Retina (tissue), 1 donor: Measurements from ENCODE around the gene FEM1C.
A peak's percentile ranks its signal among the peaks of the same experiment; 100 is the strongest.

Experiments used
- DNase-seq: peaks from one replicate; pipeline ENCODE4 v3.0.0-alpha.2; 2016

Gene FEM1C

DNA sequence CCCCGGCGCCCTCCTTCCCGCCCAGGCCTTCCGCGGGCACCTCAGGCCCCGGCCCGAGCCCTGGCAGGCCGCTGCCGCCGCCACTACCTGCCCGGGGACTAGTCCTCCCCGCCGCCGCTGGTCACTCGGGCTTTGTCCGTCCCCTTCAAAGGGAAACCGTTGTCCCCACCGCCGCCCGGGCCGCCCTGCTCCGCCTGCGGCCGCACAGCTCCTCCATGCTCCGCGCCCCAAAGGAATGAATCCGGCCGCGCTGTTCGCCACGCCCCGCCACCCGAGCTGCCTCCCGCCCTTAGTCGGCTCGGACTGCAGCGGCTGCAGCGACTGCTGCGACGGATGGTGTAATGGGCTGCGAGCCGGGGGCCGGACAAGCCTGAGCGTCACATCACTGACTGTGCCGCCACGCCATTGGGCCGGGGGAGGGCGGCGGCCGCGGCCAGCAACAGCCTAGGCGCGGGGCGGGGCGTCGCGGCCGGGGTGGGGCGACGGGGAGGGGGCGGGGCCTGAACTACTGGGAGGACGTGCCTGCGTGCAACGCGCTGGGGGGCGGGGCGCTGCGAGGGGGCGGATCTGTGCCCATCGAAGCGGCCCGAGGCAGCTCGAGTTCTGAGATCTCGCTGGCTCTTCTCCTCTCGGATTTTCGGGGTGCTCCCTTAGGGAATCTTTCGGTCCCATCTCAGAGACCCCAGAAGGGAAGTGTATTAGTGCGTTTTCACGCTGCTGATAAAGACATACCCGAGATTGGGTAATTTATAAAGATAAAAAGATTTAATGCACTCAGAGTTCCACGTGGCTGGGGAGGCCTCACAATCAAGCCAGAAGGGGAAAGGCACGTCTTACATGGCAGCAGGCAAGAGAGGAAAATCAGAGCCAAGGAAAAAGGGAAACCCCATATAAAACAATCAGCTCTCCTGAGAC, at the start of gene FEM1C:
Gene FEM1C (minus strand): TSS at position 340 of the 915 bp plus-strand sequence. CDS start 1,282 bp downstream, outside the sequence.
- peak; percentile 96 for DNase-seq

GRCh38 chr5:115589043-115589442, 44.5 kb upstream of the FEM1C start:
- DNase-seq, result no peak

GRCh38 chr5:115588640-115589039, 44.1 kb upstream of the FEM1C start:
- DNase-seq, result no peak

GRCh38 chr5:115586525-115587146, 42.1 kb upstream of the FEM1C start:
- no peak for DNase-seq

DNA sequence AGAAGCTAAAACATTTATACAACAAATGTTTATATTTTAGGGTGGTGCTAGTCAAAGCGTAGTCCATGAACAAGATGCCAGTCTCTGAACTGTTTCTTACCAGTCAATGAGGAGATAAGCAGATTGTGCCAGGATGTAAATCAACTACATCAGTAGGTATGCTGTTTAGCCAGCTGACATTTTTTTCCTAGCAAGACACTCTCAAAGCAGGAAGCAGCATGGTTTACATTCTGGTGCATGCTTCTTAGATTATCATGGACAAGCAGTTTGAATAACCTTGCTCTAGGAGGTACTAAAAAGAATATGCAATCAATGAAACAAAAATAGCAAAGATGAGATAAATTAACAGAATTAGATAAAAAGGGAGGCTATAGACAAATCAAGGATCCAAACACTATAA, 40.7 kb upstream of the FEM1C start:
- DNase-seq, result no peak

DNA sequence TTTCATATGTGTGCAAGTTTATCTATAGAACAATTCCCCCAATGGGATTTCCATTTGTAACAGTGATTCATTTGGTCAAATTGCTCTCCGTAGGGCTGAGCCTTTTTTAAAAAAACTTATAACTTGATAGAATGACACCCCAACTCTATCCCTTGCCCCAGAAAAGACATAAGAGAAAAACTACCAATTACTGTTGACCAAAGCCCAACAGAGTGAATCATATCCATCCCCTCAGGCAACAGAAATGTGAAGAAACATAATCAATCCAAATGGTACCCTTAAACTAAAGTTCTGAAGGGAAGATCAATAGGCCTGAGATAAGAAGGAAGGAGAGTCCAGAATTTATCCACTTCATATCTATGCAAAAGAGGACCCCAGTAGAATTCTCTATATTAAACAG, 39.9 kb upstream of the FEM1C start:
- no peak for DNase-seq

GRCh38 chr5:115583474-115583873, 38.9 kb upstream of the FEM1C start:
- DNase-seq, result no peak

- no peak for DNase-seq
These were observed 36.4 kb upstream of the FEM1C start for GRCh38 chr5:115580941-115581340.

DNA sequence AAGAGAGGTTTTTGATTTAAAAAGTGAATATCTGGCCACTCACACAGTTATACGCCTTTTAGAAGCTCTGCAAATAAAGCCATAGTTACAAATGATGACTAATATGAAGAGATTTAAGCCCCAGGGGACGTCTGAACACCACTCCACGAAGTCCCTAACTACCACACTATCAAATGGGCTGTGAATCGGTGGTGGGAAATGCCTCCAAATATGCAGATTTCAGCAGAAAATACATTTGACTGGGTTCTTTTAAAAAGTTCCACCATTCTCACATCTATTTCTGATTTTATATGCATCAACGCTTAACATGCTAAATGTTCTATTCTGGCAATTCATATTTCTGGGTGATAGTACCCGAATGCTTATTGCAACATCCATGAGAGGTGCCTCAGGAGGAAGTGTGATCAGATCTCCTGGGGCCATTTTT, 35.2 kb upstream of the FEM1C start:
- DNase-seq, result no peak

DNA sequence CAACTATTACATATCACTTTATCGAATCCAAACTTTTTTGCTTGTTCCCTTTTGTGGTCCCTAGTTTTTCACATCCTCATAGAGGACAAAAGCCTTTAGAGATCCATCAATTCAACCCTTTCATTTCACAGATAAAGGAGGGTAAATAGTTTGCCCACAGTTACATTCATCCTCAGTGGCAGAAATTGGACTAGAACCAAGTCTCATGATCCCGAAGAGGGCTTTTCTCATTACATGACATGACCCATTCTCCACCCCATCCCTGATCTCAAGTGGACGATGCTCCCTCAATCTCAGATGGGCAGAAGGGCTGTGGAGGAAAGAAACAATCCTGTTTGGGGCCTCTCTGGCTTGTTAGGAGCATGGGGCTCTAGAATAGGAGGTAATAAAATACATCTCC, 34.6 kb upstream of the FEM1C start:
- DNase-seq, result no peak

GRCh38 chr5:115578657-115579056, 34.1 kb upstream of the FEM1C start:
- DNase-seq, result no peak

DNA sequence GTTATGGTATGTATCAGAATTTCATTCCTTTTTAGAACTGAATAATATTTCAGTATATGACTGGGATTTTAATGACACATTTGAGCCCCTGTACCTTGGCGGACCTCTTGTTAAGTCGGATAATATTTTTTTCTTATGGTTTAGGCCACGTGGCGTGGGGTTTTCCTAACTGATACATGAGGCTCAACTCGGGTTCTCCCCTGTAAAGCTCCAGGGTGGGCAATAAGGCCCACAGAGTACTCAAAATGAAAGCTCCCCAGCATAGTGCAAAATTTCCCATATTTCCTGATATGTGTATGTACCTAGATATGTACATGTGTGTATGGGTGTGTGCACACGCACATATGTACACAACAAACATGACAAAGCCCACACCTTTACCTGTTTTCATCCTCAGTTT, 33.2 kb upstream of the FEM1C start:
- no peak for DNase-seq

DNA sequence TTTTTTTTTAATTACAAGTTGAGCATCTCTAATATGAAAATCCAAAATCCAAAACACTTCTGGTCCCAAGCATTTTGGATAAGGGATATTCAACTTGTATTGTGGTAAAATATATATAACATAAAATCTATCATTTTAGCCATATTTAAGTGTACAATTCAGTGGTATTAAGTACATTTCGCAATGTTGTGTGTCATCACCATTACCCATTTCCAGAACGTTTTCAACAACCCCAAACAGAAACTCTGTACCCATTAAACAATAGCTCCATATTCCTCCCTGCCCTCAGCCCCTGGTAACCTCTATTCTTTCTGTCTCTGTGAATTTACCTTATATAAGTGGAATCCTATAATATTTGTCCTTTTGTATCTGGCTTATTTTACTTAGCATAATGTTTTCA, 32.8 kb upstream of the FEM1C start:
- DNase-seq, result no peak

- no peak for DNase-seq
These were observed 30.8 kb upstream of the FEM1C start for GRCh38 chr5:115575167-115576070.

DNA sequence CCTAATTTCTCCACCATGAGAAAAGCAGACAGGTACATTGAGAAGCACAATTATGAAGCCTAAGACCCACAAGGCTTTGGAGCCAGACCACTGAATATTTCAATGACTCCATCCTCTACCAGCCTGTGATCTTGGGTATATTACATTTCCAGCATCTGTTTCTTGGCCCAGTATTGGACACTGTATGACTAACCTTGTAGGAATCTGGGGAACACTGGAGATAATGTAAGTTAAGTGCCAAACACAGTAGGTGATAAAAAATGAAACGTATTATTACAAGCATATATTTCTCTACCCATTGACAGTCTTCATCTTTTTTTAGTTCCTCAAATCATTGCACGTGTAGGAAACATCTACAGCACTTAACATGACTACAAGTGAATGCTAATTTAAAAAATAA, 28.6 kb upstream of the FEM1C start:
- DNase-seq, result no peak

GRCh38 chr5:115571441-115571878, 26.9 kb upstream of the FEM1C start:
- peak; percentile 13 for DNase-seq

DNA sequence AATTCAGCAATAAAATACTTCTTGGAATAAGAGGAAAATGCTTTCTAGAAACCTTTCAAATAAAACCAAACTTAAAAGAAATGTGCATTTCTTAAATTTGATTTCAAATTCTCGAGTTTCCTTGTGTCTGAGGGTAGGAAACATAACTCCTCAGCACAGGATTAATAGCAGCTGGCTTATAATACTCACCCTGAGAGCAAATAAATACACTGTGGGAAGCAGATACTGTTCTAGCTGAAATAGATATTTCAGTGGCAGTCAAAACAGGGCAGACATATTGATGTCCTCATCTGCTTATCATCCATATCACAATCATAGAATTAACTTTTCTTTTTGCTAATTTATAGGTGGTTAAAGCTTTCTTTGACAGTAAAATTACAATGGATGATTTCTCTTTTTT, 24.1 kb upstream of the FEM1C start:
- DNase-seq, result no peak

GRCh38 chr5:115565233-115565632, 20.7 kb upstream of the FEM1C start:
- DNase-seq, result no peak

DNA sequence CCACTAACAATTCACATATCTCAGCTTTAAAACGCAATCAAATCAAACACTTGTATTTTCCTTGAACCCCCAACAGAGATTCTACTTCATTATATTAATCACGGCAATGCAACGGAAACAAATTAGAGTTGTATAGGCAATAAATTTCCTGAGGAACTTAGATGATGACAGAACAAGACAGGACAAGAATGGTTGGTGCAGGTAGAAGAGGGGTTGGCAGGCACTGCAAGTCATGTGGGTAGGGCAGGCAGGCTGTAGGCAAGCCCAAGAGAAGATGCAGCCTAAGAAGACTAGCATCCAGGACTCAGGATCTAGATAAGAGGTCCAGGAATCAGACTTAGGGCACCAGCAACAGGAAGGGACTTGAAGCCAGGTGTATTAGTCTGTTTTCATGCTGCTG, 16.6 kb upstream of the FEM1C start:
- no peak for DNase-seq

DNA sequence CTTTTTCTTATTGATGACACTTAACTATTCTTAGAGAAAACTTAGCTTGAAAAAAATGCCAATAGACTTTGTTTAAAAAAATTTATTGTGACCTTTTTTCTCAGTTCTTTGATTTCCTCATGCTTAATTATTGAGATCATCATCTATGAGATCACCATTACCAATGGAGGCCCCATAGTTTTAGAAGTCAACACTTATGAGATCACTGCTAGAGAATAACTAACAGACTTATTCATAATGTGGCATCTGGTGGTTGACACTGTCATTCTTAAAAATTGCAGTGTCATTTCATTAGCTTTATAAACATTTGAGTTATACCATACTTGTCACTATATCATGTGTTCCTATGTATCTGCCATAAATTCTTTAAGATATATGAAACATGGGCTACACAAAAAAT, 14.9 kb upstream of the FEM1C start:
- no peak for DNase-seq

GRCh38 chr5:115558388-115558956, 13.9 kb upstream of the FEM1C start:
- no peak for DNase-seq

DNA sequence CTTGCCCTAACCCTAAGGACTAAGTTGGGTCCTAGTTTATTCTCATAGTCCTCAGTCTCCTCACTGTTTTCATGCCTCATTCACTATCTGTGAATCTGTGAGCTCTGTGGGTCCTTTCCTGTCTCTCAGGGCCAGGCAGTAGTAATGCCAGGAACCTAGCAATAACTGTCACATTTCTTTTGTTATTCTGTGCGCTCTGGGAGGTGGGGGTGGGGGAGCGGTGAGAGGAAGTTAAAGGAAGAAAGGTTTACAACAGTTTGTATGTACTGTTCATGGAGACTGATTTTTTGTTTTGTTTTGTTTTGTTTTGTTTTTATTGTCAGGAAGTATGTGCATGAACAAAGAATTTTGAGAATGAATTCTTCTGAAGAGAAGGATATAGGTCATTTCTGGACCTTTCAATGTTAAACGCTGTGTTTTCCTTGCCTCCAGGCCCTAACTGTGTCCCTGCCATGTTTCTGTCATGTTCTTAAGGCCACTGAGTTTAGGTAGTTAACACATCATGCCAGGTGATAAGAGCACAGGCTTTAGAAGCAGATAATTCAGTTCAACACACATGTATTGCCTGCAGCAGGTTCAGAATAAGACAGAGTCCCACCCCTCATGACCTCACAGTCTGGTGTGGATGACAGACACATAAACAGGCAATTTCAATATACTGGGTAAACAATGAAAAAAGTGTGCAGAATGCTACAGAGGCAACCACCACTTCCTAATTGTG, 13.3 kb upstream of the FEM1C start:
- DNase-seq, result no peak
